ENCODE data around the gene GLRX2.

DNA sequence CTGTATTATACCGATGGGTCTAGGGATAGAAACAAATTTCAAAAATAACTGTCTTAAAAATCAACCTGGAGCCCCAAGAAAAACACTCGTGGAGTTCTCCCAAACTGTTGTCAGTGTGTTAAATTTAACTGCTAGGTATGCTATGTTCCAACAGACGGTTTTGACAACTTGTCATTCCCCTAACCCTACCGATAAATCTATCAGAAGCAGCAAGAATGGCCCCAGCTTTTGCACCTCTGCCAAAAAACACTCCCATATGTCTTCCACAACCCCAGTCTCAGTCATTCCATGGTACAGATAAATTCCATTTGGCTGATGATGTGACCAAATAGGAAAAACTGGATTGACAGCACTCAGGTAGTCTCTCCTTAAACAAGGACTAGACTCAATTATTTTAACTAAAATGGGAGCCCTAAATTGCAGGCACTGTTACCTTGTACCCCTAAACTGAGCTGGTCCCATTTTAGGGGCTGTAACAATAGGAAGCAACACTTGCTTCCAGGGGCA is 51.0 kb downstream of the GLRX2 start:
- TF ChIP-seq FOXM1 (IDR thresholded peaks at IDR 0.05; ENCODE audit: borderline replicate concordance, low read depth), result no peak
- no peak for TF ChIP-seq EP300 (IDR thresholded peaks at IDR 0.05; ENCODE audit: borderline replicate concordance)
- TF ChIP-seq, protein P1, sequence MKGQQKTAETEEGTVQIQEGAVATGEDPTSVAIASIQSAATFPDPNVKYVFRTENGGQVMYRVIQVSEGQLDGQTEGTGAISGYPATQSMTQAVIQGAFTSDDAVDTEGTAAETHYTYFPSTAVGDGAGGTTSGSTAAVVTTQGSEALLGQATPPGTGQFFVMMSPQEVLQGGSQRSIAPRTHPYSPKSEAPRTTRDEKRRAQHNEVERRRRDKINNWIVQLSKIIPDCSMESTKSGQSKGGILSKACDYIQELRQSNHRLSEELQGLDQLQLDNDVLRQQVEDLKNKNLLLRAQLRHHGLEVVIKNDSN (IDR thresholded peaks at IDR 0.05), result no peak
- TF ChIP-seq TAF1 (IDR thresholded peaks at IDR 0.05; ENCODE audit: low read depth), result no peak
- TF ChIP-seq RAD21 (IDR thresholded peaks at IDR 0.05; ENCODE audit: low read depth), result no peak
- no peak for TF ChIP-seq YY1 (IDR thresholded peaks at IDR 0.05; ENCODE audit: low read depth)
- no peak for TF ChIP-seq CREB1 (IDR thresholded peaks at IDR 0.05; ENCODE audit: low read depth)

All from Ishikawa (cell line).